Amniotic stem cell (primary cell): ENCODE measurements around the gene MCHR2.

Experiments
- DNase-seq: peaks from one replicate; lab custom pipeline; 2025; lab: John Stamatoyannopoulos, UW

MCHR2 gene

DNA sequence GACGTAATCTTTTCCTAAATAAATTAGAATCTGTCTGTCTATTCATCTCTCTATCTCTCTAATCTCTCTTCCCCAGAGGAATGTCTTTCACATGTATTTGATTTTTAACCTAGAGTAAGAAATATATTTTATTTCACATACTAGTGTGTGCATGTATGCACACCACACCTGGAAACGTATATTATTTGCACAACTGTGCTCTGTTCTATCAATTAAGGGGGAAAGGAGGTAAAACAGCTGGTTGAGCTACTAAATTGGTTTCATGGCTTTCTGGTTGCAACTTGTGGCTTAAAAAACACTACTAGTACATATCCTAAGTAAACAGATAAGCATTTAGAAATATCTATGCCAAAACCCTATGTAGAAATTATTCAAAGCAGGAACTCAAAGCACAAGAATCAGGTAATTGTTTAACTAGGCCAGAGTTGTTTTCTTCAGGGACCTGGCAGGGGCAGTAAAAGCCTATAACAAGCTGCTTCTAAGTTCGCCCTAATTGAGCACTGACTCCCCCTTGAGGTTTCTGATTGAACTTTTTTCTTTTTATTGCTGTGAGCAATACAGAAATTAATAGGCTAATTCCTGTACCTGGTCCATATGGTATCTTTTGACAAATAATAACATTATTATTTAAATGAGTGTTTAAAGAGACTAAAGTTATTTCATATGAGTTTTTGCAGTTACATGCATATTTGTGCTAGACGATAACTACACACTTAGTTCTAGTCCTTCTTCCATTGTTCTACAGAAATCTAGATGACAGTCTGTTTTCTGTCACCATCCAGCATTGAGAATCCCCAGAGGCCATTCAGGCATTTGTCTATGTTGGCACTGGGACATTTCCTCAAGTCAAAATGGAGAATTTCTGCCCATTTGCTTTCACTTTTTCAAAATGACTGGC lies 88.6 kb downstream of the MCHR2 start:
- peak; percentile 37 for DNase-seq

DNA sequence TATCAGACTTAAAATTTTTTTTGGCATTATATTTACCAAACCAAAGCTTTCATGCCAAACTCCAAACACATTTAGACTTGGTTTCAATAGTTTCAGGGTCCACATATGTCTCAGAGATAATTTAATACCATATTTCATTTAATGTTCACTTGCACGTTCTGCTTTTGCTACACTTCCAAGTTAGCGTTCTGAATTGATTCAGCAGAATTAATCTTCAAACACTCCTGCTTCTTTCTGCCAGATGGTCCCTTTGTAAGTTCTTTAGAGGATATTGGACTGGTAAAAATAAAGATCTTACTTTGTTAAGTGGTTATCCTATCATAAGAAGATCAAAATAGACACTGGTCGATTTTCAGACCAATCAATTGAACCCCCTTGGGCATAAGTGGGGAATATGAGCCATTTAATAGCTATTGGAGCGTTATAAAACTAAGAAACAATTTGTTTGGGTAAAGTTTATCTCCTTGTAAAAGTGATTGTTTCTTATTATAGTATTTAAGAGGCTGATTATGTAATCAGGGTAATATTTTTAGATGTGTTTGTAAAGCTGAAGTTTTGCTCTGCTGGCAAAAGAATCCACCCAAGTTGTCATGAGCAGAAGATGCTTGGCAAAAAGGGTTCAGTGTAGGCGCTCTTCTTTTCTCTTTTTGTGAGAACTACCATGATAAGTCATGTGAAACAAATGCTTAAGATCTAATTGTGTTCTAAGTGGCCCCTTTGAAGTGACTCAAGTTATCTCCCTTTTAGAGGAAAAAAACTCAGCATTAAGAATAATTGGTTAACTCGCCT lies 92.2 kb downstream of the MCHR2 start:
- DNase-seq: no peak

DNA sequence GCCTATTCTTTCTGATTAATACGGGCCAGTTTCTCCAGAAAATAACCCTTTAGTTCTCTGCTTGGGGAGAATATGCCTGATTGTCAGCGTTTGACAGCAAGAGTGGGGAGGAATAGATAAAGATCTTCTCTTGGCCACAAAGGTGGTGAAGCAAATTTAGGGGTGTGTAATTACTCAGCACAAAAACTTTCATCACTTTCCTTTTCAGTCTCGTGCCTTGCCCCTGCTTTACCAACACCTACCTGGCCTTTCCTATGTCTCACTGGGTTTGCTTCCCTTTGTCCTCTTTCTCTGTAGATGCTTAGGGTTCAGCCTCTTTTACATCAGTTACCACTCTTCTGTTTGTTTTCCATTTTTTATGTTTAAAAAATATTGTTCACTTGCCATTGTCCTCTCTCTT lies 99.2 kb downstream of the MCHR2 start:
- no peak for DNase-seq

DNA sequence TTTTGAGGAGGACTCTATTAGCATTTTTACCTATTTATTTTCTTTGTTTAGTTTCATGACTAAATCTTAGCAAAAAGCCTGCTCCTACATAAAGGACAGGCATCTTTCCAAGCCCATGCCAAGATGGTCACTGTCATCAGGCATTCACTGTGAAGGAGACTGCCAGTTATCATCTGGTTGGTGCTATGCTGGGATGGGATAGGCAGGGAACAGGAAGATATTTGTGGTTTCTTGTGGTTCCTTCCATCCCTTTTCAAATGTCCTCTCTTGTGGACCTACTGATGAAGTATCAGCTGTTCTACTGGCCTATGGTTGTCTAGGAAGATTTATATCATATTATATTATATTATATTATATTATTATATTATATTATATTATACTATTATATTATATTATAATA lies 107.0 kb downstream of the MCHR2 start:
- DNase-seq: no peak

DNA sequence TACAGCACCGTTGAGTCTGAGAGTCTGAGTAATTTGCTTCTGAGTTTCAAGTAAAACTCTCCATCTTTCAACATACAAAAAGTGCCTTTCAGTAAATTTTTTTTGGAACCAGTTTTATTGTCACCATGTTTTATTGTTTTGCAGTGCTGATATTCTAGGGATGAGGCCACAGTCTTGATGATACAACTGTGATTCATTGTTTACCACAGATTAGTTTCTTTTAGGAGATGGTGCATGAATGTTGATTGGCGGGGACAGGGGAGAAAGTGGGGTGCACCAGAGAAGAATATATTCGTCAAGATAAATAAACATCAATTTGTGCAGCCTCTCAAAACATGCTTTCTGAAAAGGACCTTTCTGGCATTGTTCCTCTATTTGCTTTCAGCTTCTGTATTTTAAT lies 109.0 kb downstream of the MCHR2 start:
- no peak for DNase-seq

DNA sequence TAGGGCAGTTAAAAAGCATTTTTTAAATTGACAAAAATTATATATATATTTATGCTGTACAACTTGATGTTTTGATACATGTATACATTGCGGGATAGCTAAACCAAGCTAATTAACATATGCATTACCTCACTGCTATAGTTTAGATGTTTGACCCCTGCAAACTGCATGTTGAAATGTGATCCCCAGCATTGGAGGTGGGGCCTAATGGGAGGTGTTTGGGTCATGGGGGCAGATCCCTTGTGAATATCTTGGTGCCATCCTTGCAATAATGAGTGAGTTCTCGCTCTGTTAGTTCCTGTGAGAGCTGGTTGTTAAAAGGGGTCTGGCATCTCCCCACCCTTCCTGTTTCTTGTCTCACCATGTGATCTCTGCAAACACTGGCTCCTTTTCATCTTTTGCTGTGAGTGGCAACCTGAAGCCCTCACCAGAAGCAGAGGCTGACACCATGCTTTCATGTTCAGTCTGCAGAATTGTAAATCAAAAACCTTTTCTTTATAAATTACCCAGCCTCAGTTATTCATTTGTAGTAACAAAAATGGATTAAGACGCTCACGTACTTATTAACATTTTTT lies 111.8 kb downstream of the MCHR2 start:
- no peak for DNase-seq

DNA sequence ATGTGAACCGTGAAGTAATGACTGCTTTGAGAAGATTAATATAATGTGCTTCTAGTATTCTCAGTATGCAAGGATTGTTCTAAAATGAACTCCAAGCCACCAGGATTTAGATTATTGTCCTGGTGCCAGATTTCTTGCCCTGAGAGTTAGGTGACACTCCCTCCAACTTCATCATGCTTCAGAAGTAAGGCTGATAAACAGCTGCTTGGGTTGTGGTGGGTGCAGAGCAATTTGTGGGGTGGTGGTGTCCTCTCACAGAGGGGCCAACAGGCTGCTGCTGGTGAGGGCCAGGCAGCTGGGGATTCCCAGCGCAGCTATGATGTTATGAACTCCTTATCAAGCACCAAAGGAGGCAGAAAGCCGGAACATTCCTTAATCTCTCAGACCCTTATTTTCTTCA lies 114.6 kb downstream of the MCHR2 start:
- no peak for DNase-seq

DNA sequence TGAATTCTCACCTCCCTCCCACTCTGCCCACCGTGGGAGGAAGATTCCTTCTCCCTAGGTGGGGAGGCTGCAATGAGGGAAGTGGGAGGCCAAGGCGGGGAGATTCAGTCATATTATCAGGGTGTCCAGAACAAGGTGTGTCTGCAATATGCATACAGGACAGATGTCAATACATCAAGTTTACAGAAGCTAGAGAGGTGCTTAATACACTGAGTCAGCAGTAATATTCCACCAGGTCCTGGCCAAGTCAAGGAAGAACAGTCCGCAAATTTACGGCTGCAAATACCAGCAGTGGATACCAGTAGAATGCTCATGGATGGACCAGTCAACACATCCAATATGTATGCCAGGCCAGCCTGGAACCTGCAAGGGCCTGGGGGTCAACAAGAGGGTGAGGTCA lies 119.0 kb downstream of the MCHR2 start:
- no peak for DNase-seq

DNA sequence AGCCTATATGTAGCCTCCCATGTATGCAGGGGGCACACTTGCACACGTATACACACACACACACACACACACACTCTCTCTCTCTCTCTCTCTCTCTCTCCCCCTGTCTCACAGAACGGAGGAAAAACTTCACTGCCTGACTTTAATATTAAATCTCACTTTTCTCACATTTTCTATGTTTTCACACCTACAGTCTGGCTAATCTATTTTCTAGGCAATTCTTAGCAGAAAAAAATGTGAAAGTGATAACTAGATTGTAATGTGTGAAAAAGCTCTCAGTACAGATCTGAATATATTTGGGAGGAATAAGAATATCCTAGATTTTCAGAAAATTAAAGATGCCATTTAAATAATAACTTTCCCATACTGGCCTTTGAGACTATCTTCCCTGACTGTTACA lies 120.9 kb downstream of the MCHR2 start:
- no peak for DNase-seq

DNA sequence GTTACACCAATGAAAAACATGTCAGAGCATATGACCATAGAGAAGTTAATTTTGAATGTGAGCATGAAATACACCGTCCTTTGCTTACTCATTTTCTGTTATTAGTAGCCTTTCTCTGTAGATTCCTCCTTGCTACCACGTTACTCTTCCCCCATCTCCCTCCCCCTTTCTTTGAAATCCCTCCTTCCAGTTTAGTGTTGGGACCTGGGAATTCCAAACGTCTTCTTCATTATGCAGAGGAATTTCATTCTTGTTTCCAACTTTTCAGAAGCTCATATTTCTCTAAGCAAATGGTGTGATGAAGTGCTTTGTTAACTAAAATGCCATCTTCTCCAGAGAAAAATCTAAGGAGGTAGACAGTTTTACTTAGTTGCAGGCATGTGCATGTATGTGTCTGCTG lies 122.4 kb downstream of the MCHR2 start:
- DNase-seq: no peak
